Astrocyte of the cerebellum (primary cell): ENCODE results near the gene CFAP410.

Source experiments
- DNase-seq: peaks from one replicate; pipeline ENCODE4 v3.0.0-alpha.2; 2011; ENCODE audit warnings: low read depth
- H3K4me3 ChIP-seq: 2 replicates; pipeline ENCODE4 v1.5.1; 2011; ENCODE audit warnings: mild to moderate bottlenecking, low read depth, low read length, moderate library complexity
- CTCF ChIP-seq: IDR thresholded peaks from 2 replicates; pipeline ENCODE4 v1.5.1; 2012; ENCODE audit warnings: low read length, low read depth, moderate library complexity, mild to moderate bottlenecking; ENCODE audit errors: missing control alignments
- in situ Hi-C: cut with HindIII; loops from 2 replicates; pipeline ENCODE4 v1.10.0; 2017; ENCODE audit warnings: low sequenced_read_pairs

Gene CFAP410

GRCh38 chr21:44313451-44313850 lies 25.7 kb downstream of the CFAP410 start:
- in situ Hi-C loops: no loop called here
- TF ChIP-seq CTCF: no peak
- no peak overlapping the region for H3K4me3 ChIP-seq

GRCh38 chr21:44312716-44313115 lies 26.5 kb downstream of the CFAP410 start:
- no peak for TF ChIP-seq CTCF
- in situ Hi-C loops: no loop called here
- no peak overlapping the region for H3K4me3 ChIP-seq
- DNase-seq: no peak

More at GRCh38 chr21:44313451-44313850, 25.7 kb downstream of the CFAP410 start:
- no peak for DNase-seq

- H3K4me3 ChIP-seq: no peak overlapping the region
- in situ Hi-C loops: no loop called here
- DNase-seq: no peak
- no peak for TF ChIP-seq CTCF
Measured at GRCh38 chr21:44312089-44312488, 27.1 kb downstream of the CFAP410 start.

- no peak overlapping the region for H3K4me3 ChIP-seq
- DNase-seq: no peak
- TF ChIP-seq CTCF: no peak
- in situ Hi-C loops: no loop called here
Measured at GRCh38 chr21:44310628-44311507, 28.3 kb downstream of the CFAP410 start.

- TF ChIP-seq CTCF: no peak
- no peak overlapping the region for H3K4me3 ChIP-seq
- DNase-seq: no peak
- in situ Hi-C loops: no loop called here
Measured at GRCh38 chr21:44306936-44307704, 32.1 kb downstream of the CFAP410 start.

GRCh38 chr21:44305691-44306090 lies 33.5 kb downstream of the CFAP410 start:
- in situ Hi-C loops: no loop called here
- TF ChIP-seq CTCF: no peak
- no peak overlapping the region for H3K4me3 ChIP-seq
- DNase-seq: no peak
